Transverse colon (tissue), 3 donors: Measurements from ENCODE around the gene KLHDC3.

Experiments used
- CTCF ChIP-seq, 5 experiments: fragments of 200-600 bp in 3 of 5; fragments of 450-650 bp in 2 of 5; sonication (generic) in 3 of 5; IDR thresholded peaks; 1 replicate in 2 of 5; 2 replicates in 3 of 5; pipeline ENCODE4 v1.5.1; 2016 to 2017; ENCODE audit warnings: antibody characterized with exemption in 5 of 5, inconsistent platforms in 3 of 5, mild to moderate bottlenecking in 2 of 5, moderate library complexity in 1 of 5
- POLR2A ChIP-seq: fragments of 450-650 bp; IDR thresholded peaks from one replicate; pipeline ENCODE4 v1.6.1; 2016; ENCODE audit warnings: antibody characterized with exemption, mild to moderate bottlenecking, moderate library complexity

GRCh38 chr6:43020847-43021246 is 6.8 kb downstream of the KLHDC3 start:
- TF ChIP-seq CTCF (IDR thresholded peaks at IDR 0.05) (no peak), POLR2A (no peak)
